Stimulated activated CD8-positive, alpha-beta memory T cell treated with anti-CD3 and anti-CD28 coated beads, Interleukin-7, amount 100 ng/mL, for 48 hours (primary cell): ENCODE data around the gene PTPRD.

Source experiments
- DNase-seq, 2 donors: peaks; one replicate each; pipeline ENCODE4 v3.0.0-alpha.2; 2020; ENCODE audit warnings: low read depth in 1 of 2; ENCODE audit errors: extremely low read depth in 1 of 2

Gene PTPRD

GRCh38 chr9:8382777-8383527, 2229.8 kb downstream of the PTPRD start:
- DNase-seq = no peak

GRCh38 chr9:8382266-8382665, 2230.5 kb downstream of the PTPRD start:
- DNase-seq = no peak

GRCh38 chr9:8381601-8382000, 2231.2 kb downstream of the PTPRD start:
- DNase-seq = no peak

DNA sequence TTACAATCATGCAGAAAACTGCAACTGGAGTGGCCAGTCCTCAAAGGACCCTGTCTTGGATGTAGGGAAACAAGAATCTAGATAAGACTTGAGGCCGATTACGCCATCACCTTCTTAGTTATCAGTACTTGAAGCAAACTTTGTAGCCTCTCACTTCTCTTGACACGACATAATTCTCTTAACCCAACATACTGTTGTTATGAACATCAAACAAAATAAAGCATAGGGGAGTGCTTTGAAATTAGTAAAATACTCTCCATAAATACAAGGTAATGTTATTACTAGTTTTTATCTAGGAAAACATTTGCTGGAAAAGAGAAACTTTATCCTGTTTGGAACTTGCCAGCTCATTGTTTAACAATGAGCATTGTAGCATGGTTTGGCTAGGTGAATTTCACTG, 2238.3 kb downstream of the PTPRD start:
- no peak for DNase-seq

- no peak for DNase-seq
Measured at GRCh38 chr9:8371686-8372085, 2241.1 kb downstream of the PTPRD start.

- no peak for DNase-seq
Measured at GRCh38 chr9:8366161-8366926, 2246.5 kb downstream of the PTPRD start.

GRCh38 chr9:8365466-8366160, 2247.2 kb downstream of the PTPRD start:
- no peak for DNase-seq

DNA sequence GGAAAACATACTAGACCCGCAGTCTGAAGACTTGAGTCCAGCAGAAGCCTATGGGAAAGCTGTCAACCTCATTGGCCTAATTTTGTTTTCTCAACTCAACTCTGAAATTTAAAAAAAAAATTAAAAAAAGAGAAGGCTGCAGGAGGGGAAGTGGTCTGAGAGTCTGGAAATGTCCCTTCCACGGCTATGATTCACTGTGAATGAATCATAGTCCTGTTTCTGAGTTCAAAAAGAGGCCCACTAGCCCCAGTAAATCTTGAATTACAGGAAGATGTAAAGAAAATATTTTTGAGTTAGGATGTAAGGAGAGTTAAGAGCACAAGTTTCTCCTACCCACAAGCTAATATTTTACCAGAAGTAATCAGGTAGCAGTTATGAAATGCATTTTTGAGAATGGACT, 2247.8 kb downstream of the PTPRD start:
- no peak for DNase-seq

GRCh38 chr9:8364026-8364752, 2248.6 kb downstream of the PTPRD start:
- DNase-seq = no peak

DNA sequence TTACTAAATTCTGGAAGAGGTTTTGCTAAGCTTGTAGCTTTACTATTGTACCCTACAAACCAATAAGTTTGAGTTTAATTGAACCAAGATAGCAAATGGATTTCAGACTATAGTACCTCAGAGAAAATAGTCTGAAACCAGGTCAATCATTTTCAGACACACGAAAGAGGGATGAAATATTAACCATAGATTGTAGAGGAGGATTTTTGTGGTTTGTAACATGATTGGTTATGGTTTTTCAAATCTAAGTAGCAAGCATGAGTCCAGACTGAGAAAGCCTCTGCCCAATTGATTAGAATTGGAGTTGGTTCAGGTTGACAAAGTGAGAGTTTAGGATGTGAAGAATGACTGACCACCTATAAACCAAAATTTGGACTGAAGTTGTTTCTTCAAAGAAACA, 2250.6 kb downstream of the PTPRD start:
- DNase-seq = no peak

GRCh38 chr9:8361364-8361763, 2251.4 kb downstream of the PTPRD start:
- DNase-seq = no peak

DNA sequence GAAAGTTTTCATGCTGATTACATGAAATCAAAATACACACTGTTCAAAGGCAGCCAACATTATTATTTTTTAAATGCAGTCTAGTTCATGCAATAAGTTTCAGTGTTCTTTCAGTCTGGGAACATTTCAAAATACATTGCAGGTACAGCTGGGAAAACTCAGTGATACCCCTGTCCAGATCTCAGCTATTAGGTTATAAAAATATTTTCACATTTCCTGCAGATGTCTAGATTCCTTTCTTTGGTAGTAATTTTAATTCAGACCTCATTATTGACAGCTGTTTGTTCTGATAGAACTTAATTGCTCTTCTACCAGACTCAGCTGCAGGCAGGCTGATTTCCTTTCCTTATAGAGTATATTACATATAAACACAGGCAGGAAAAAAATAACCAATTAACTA, 2256.4 kb downstream of the PTPRD start:
- no peak for DNase-seq

DNA sequence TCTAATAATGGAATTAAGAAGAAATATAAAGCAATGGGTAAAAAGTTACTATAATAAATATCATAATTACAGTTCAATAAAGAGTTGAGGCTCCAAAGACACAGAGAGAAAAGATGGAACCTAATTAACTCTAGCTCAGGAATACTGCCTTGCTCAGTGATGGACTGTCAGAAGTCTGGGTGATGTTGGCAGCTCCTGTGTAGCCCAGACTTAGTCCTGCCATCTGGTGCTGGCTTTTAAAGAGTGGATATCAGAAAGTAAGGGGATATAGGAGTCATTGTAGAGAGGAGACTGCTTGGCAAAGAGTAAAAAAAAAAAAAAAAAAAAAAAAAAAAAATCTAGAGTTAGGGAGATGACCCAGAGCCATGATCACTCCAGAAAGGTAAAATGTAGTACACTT, 2261.4 kb downstream of the PTPRD start:
- no peak for DNase-seq

DNA sequence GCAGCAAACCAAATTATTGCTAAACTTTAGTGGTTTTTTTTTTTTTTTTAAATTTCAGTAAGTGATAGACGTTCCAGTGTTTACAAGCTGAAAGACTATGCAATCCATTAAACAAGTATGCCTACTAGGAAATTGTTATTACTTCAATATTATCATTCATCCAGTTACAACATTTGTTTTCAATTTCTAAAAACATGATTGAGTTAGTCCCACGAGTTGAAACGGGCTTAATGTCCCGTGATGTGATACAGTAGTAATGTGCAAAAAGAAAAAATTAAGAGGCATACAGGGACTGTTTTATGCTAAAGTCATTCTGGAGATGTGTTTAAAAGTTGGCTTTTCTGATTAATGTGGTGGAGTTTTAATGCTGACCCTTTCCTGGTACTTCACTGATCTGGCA, 2262.9 kb downstream of the PTPRD start:
- DNase-seq = no peak

- DNase-seq = no peak
Measured at GRCh38 chr9:8349376-8349775, 2263.4 kb downstream of the PTPRD start.

DNA sequence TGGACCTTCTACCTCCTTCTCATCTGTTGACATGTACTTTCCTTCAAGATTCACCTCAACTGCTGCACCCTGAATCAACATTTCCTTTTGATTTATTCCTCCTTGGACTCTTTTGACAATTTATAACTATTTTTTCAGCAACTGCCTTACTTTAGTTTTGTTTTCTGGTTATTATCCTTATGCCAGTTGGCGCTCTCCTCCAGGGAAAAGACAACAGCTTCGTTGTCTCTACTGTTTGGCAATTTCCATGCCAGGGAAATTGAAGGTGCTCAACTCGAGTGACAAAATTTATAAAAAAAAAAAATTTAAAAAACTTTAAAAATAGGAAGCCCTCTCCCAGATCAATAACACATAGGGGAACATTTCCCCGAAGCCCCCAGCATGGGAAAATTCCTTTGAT, 2264.0 kb downstream of the PTPRD start:
- no peak for DNase-seq

GRCh38 chr9:8346296-8346695, 2266.5 kb downstream of the PTPRD start:
- no peak for DNase-seq

GRCh38 chr9:8338767-8339510, 2273.9 kb downstream of the PTPRD start:
- no peak for DNase-seq

GRCh38 chr9:8337834-8338766, 2274.7 kb downstream of the PTPRD start:
- DNase-seq = no peak
